Liver (tissue), 9 donors: ENCODE data around the gene CDKL1. TPM values are rescaled to one million over a fixed set of nuclear protein-coding genes. Genes with fewer than 3 reads are reported as not detected.
"Not testable (repeated sequence)": the region's sequence is repeated elsewhere in the genome, so short reads cannot be mapped to it uniquely, and the experiment has no call there.

Source experiments
- DNase-seq: peaks from one replicate; pipeline ENCODE4 v3.0.0-alpha.2; 2017; ENCODE audit warnings: low spot score
- H3K27ac ChIP-seq, 2 donors: one replicate each; pipeline ENCODE4 v1.7.0; 2013; ENCODE audit warnings: inconsistent platforms in 2 of 2, low read length in 2 of 2, control low read depth in 1 of 2, low read depth in 1 of 2, mild to moderate bottlenecking in 1 of 2
- H3K27me3 ChIP-seq, 4 donors: one replicate each; pipeline versions ENCODE4 v1.6.1 to v1.7.0; 2013; ENCODE audit warnings: low read length in 3 of 4, inconsistent platforms in 1 of 4, mild to moderate bottlenecking in 1 of 4, moderate library complexity in 1 of 4; ENCODE audit not compliant: control insufficient read depth in 4 of 4, insufficient read depth in 4 of 4
- H3K36me3 ChIP-seq, 4 donors: one replicate each; pipeline versions ENCODE4 v1.6.1 to v1.7.0; 2013; ENCODE audit warnings: low read length in 3 of 4, mild to moderate bottlenecking in 3 of 4, low read depth in 1 of 4, moderate library complexity in 1 of 4; ENCODE audit not compliant: control insufficient read depth in 4 of 4, insufficient read depth in 3 of 4
- H3K4me1 ChIP-seq, 4 donors: one replicate each; pipeline versions ENCODE4 v1.6.1 to v1.7.0; 2013; ENCODE audit warnings: low read length in 3 of 4, mild to moderate bottlenecking in 3 of 4, moderate library complexity in 1 of 4; ENCODE audit not compliant: control insufficient read depth in 4 of 4, insufficient read depth in 4 of 4
- H3K4me3 ChIP-seq, 3 donors: one replicate each; pipeline versions ENCODE4 v1.6.1 to v1.7.0; 2013; ENCODE audit warnings: low read length in 3 of 3, control low read depth in 1 of 3, low read depth in 1 of 3, mild to moderate bottlenecking in 1 of 3
- H3K9ac ChIP-seq, 2 donors: one replicate each; pipeline ENCODE4 v1.7.0; 2013; ENCODE audit warnings: low read length in 2 of 2, mild to moderate bottlenecking in 2 of 2, moderate library complexity in 2 of 2, control low read depth in 1 of 2, low read depth in 1 of 2
- H3K9me3 ChIP-seq, 4 donors: one replicate each; pipeline versions ENCODE4 v1.6.1 to v1.7.0; 2013; ENCODE audit warnings: low read length in 3 of 4; ENCODE audit not compliant: control insufficient read depth in 4 of 4
- CTCF ChIP-seq: fragments of 150-350 bp; IDR thresholded peaks from 2 replicates; pipeline ENCODE4 v1.5.1; 2017; ENCODE audit warnings: improper control_type of control experiment, low read depth, low read length; ENCODE audit not compliant: missing input control
- FOXA1 ChIP-seq: IDR thresholded peaks from 2 replicates; pipeline ENCODE4 v1.6.1; 2016; ENCODE audit warnings: antibody characterized with exemption
- FOXA2 ChIP-seq: IDR thresholded peaks from 2 replicates; pipeline ENCODE4 v1.6.1; 2016; ENCODE audit warnings: antibody characterized with exemption
- HNF4A ChIP-seq, 2 donors: conservative IDR thresholded peaks; 2 replicates each; pipeline ENCODE4 v1.6.1; 2016; ENCODE audit warnings: antibody characterized with exemption in 2 of 2, mild to moderate bottlenecking in 2 of 2
- HNF4G ChIP-seq: IDR thresholded peaks from 2 replicates; pipeline ENCODE4 v1.6.1; 2016; ENCODE audit warnings: antibody characterized with exemption
- JUND ChIP-seq, 2 donors: IDR thresholded peaks; 2 replicates each; pipeline ENCODE4 v1.6.1; 2016; ENCODE audit warnings: antibody characterized with exemption in 2 of 2
- REST ChIP-seq: IDR thresholded peaks from 2 replicates; pipeline ENCODE4 v1.6.1; 2016; ENCODE audit warnings: antibody characterized with exemption, mild to moderate bottlenecking
- SP1 ChIP-seq: IDR thresholded peaks from 2 replicates; pipeline ENCODE4 v1.6.1; 2018; ENCODE audit warnings: antibody characterized with exemption, mild to moderate bottlenecking
- YY1 ChIP-seq: IDR thresholded peaks from 2 replicates; pipeline ENCODE4 v1.6.1; 2016; ENCODE audit warnings: antibody characterized with exemption, mild to moderate bottlenecking
- WGBS: extraction: QIAGEN DNeasy Blood & Tissue Kit; methylation state at CpG from one replicate; pipeline ENCODE4 v1.1.7; 2013; 5-methylcytosine and 5-hydroxymethylcytosine counted together
- polyA plus RNA-seq, 2 donors: library from polyadenylated mRNA; stranded (reverse) in 1 of 2; unstranded in 1 of 2; fragments of 200-250 nt in 1 of 2; fragments of >200 nt in 1 of 2; fragmentation: Nextera tagmentation in 1 of 2; extraction: Ambion mirVana in 1 of 2; gene quantifications; one replicate each; pipeline versions ENCODE4 v1.2.1 to v1.2.3, GENCODE V29; 2013 to 2015
- total RNA-seq, 2 donors: library from RNA; depleted of rRNA; stranded (reverse); fragments of >200 nt; gene quantifications; one replicate each; pipeline ENCODE4 v1.2.3, GENCODE V29; 2014
- TF ChIP-seq, protein P1 (sequence below): IDR thresholded peaks from 2 replicates; pipeline ENCODE4 v1.6.1; 2016; ENCODE audit warnings: antibody characterized with exemption
- donor health status: healthy.
- donor health status: healthy.
- donor health status: healthy.
- donor health status: healthy.
- donor health status: healthy.

The CDKL1 gene
- total and polyA plus RNA-seq, 4 donors: 1.1 to 6.8 (median 2.1) TPM

DNA sequence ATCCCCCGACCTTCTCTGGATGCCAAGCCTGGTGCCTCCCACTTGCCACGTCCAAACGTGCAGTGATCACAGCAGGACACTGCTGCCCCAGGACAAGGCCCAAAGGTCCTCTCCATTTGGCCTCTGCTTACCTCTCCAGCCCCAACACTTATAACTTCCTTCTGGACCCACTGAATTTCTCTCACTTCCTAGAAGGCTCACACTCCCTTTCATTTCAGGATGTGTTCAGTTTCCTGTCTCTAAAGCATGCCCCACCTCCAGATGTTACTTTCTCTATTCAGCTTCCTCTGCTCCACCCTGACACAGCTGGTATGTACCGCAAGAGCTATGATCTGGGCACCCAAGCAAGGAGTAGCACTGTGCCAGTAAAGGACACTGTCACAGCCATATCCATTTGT is 33.0 kb downstream of the CDKL1 start:
- WGBS: 29% methylated on average over 4 of the region's 4 CpGs
- TF ChIP-seq FOXA2 (no peak), HNF4A (conservative IDR thresholded peaks at IDR 0.05) (no peak), CTCF (no peak), YY1 (no peak), JUND (IDR thresholded peaks at IDR 0.05) (no peak), SP1 (no peak)
- TF ChIP-seq, protein P1, sequence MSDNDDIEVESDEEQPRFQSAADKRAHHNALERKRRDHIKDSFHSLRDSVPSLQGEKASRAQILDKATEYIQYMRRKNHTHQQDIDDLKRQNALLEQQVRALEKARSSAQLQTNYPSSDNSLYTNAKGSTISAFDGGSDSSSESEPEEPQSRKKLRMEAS: peak; percentile 26
- Histone ChIP-seq H3K4me1 (peaks cover 4 to 35% (median 20%) of the 10 kb centered on the region in 4 donors), H3K36me3 (no peaks in the 10 kb centered on the region), H3K27ac (peak overlapping the region; percentile 27 to 49), H3K4me3 (peak overlapping the region in 2 of 3 donors; percentile 13 to 18), H3K27me3 (no peaks in the 10 kb centered on the region), H3K9ac (peak overlapping the region in 1 of 2 donors; percentile 53), H3K9me3 (no peaks in the 10 kb centered on the region)
- no peak for DNase-seq

GRCh38 chr14:50362764-50363713 is 33.6 kb downstream of the CDKL1 start:
- peak overlapping the region in 1 of 2 donors; percentile 53 for H3K9ac ChIP-seq
- H3K27me3 ChIP-seq: no peaks in the 10 kb centered on the region
- peaks cover 4 to 35% (median 20%) of the 10 kb centered on the region in 4 donors for H3K4me1 ChIP-seq
- peak overlapping the region in 2 of 3 donors; percentile 13 to 18 for H3K4me3 ChIP-seq
- TF ChIP-seq HNF4G (no peak), REST (no peak), JUND (IDR thresholded peaks at IDR 0.05) (no peak), FOXA1 (no peak)
- peak overlapping the region; percentile 27 to 49 for H3K27ac ChIP-seq
- DNase-seq: no peak
- H3K9me3 ChIP-seq: no peaks in the 10 kb centered on the region
- H3K36me3 ChIP-seq: no peaks in the 10 kb centered on the region
- 79% methylated on average over 14 of the region's 14 CpGs for WGBS

DNA sequence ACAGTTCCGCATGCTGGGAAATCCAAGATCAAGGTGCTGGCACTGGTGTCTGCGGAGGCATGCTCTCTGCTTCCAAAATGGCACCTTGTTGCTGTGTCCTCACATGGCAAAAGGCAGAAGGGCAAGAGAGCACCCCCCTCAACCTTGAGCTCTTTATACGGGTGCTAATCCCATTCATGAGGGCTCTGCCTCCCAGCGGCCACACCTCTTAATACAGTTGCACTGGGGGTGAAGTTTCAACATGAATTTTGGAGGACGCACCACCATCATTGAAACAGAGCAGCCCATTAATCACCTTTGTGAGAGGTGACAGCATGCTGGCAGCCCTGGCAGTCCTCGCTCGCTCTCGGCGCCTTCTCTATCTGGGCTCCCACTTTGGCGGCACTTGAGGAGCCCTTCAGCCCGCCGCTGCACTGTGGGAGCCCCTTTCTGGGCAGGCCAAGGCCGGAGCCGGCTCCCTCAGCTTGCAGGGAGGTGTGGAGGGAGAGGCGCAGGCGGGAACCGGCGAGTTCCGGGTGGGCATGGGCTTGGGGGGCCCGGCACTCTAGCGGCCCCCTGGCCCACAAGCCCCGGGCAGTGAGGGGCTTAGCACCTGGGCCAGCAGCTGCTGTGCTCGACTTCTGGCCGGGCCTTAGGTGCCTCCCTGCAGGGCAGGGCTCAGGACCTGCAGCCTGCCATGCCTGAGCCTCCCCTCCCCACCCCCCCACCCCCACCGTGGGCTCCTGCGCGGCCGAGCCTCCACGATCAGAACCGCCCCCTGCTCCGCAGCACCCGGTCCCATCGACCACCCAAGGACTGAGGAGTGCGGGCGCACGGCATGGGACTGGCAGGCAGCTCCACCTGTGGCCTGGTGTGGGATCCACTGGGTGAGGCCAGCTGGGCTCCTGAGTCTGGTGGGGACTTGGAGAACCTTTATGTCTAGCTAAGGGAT is 34.9 kb downstream of the CDKL1 start:
- WGBS: 98% methylated on average over 36 of the region's 36 CpGs
- DNase-seq: not testable (repeated sequence)

More for the DNA sequence above, 34.9 kb downstream of the CDKL1 start:
- not testable (repeated sequence) for H3K9me3 ChIP-seq, H3K27ac ChIP-seq, H3K9ac ChIP-seq, H3K4me3 ChIP-seq, H3K36me3 ChIP-seq, H3K27me3 ChIP-seq
- H3K4me1 ChIP-seq: peaks cover 4 to 32% (median 20%) of the 10 kb centered on the region in 4 donors
